Parathyroid adenoma (tissue), 2 donors: Measurements from ENCODE around the gene CDAN1.

Experiments used
- H2AFZ ChIP-seq: fragments of 300-600 bp; sonication (generic); one replicate; pipeline ENCODE4 v1.7.0; 2017; ENCODE audit warnings: antibody characterized with exemption, mild to moderate bottlenecking
- H3K27ac ChIP-seq: fragments of 300-600 bp; sonication (generic); one replicate; pipeline ENCODE4 v1.7.0; 2017
- H3K27me3 ChIP-seq: fragments of 300-600 bp; sonication (generic); one replicate; pipeline ENCODE4 v1.7.0; 2017; ENCODE audit warnings: low read length; ENCODE audit not compliant: control insufficient read depth, insufficient read depth
- H3K36me3 ChIP-seq: fragments of 300-600 bp; sonication (generic); one replicate; pipeline ENCODE4 v1.7.0; 2017; ENCODE audit warnings: low read length; ENCODE audit not compliant: control insufficient read depth, insufficient read depth
- H3K4me1 ChIP-seq: fragments of 300-600 bp; sonication (generic); one replicate; pipeline ENCODE4 v1.7.0; 2017; ENCODE audit warnings: control low read depth
- H3K4me2 ChIP-seq: fragments of 300-600 bp; sonication (generic); one replicate; pipeline ENCODE4 v1.7.0; 2017; ENCODE audit warnings: low read length
- H3K4me3 ChIP-seq: fragments of 300-600 bp; sonication (generic); one replicate; pipeline ENCODE4 v1.7.0; 2017; ENCODE audit warnings: low read depth, low read length
- H3K79me2 ChIP-seq: fragments of 300-600 bp; sonication (generic); one replicate; pipeline ENCODE4 v1.7.0; 2017; ENCODE audit warnings: control low read depth
- H3K9ac ChIP-seq: fragments of 300-600 bp; sonication (generic); one replicate; pipeline ENCODE4 v1.7.0; 2017; ENCODE audit warnings: mild to moderate bottlenecking
- H3K9me3 ChIP-seq: fragments of 300-600 bp; sonication (generic); one replicate; pipeline ENCODE4 v1.7.0; 2017; ENCODE audit warnings: low read length; ENCODE audit not compliant: control insufficient read depth
- CTCF ChIP-seq: fragments of 300-600 bp; sonication (generic); IDR thresholded peaks from one replicate; pipeline ENCODE4 v1.7.0; 2017; ENCODE audit warnings: antibody characterized with exemption, mild to moderate bottlenecking
- donor health status: primary hyperparathyroidism.

CDAN1 gene

GRCh38 chr15:42759093-42759492 lies 22.2 kb upstream of the CDAN1 start:
- TF ChIP-seq CTCF, result no peak
- H2AFZ ChIP-seq, result no peak overlapping the region
- no peaks in the 10 kb centered on the region for H3K79me2 ChIP-seq
- no peak overlapping the region for H3K4me2 ChIP-seq
- no peak overlapping the region for H3K27ac ChIP-seq
- no peaks in the 10 kb centered on the region for H3K9me3 ChIP-seq
- H3K9ac ChIP-seq, result no peak overlapping the region
- no peak overlapping the region for H3K4me3 ChIP-seq
- H3K27me3 ChIP-seq, result no peaks in the 10 kb centered on the region
- no peaks in the 10 kb centered on the region for H3K36me3 ChIP-seq
- H3K4me1 ChIP-seq, result no peaks in the 10 kb centered on the region

- H3K27ac ChIP-seq, result no peak overlapping the region
- TF ChIP-seq CTCF, result no peak
- no peak overlapping the region for H3K9ac ChIP-seq
- H3K4me2 ChIP-seq, result no peak overlapping the region
- no peaks in the 10 kb centered on the region for H3K79me2 ChIP-seq
- no peak overlapping the region for H3K4me3 ChIP-seq
- H3K4me1 ChIP-seq, result no peaks in the 10 kb centered on the region
- H3K36me3 ChIP-seq, result no peaks in the 10 kb centered on the region
- H3K9me3 ChIP-seq, result no peaks in the 10 kb centered on the region
- no peak overlapping the region for H2AFZ ChIP-seq
- H3K27me3 ChIP-seq, result no peaks in the 10 kb centered on the region
Measured at GRCh38 chr15:42750306-42750705, 13.4 kb upstream of the CDAN1 start.

GRCh38 chr15:42749266-42749665 lies 12.3 kb upstream of the CDAN1 start:
- Histone ChIP-seq H3K4me1 (no peaks in the 10 kb centered on the region), H3K9ac (no peak overlapping the region), H3K79me2 (no peaks in the 10 kb centered on the region), H3K36me3 (no peaks in the 10 kb centered on the region), H2AFZ (no peak overlapping the region), H3K27me3 (no peaks in the 10 kb centered on the region), H3K4me2 (no peak overlapping the region), H3K9me3 (no peaks in the 10 kb centered on the region), H3K4me3 (no peak overlapping the region), H3K27ac (no peak overlapping the region)
- TF ChIP-seq CTCF, result no peak

- no peaks in the 10 kb centered on the region for H3K27me3 ChIP-seq
- H3K79me2 ChIP-seq, result no peaks in the 10 kb centered on the region
- H3K9me3 ChIP-seq, result no peaks in the 10 kb centered on the region
- H2AFZ ChIP-seq, result no peak overlapping the region
- no peak for TF ChIP-seq CTCF
- no peak overlapping the region for H3K27ac ChIP-seq
- no peak overlapping the region for H3K9ac ChIP-seq
- no peak overlapping the region for H3K4me3 ChIP-seq
- no peaks in the 10 kb centered on the region for H3K36me3 ChIP-seq
- no peak overlapping the region for H3K4me2 ChIP-seq
- H3K4me1 ChIP-seq, result no peaks in the 10 kb centered on the region
Measured at GRCh38 chr15:42744195-42744594, 7.3 kb upstream of the CDAN1 start.

- H3K27me3 ChIP-seq, result no peaks in the 10 kb centered on the region
- no peaks in the 10 kb centered on the region for H3K9me3 ChIP-seq
- no peaks in the 10 kb centered on the region for H3K79me2 ChIP-seq
- no peak for TF ChIP-seq CTCF
- H3K27ac ChIP-seq, result no peak overlapping the region
- H3K4me3 ChIP-seq, result no peak overlapping the region
- H3K4me2 ChIP-seq, result no peak overlapping the region
- H3K9ac ChIP-seq, result no peak overlapping the region
- H3K4me1 ChIP-seq, result peaks cover 3% of the 10 kb centered on the region
- H3K36me3 ChIP-seq, result no peaks in the 10 kb centered on the region
- H2AFZ ChIP-seq, result no peak overlapping the region
Measured at GRCh38 chr15:42742149-42742548, 5.2 kb upstream of the CDAN1 start.
